B cell (primary cell): ENCODE measurements around the gene TNNI3K. TPM values are rescaled to one million over a fixed set of nuclear protein-coding genes. Genes with fewer than 3 reads are reported as not detected.

Experiments
- ATAC-seq: fragments of 200-7000 bp; cut with Tn5 transposase; one replicate; pipeline ENCODE4 v1.10.0; 2021; ENCODE audit warnings: low read depth, mild to moderate bottlenecking, moderate number of reproducible peaks, moderate library complexity
- CTCF ChIA-PET: fragments of 350-600 bp; sonication (Branson Sonifier 250); formaldehyde crosslinking; loops from one replicate; lab custom pipeline; 2021; ENCODE audit warnings: antibody characterized with exemption, inconsistent platforms; lab: Charles Lee
- POLR2A ChIA-PET: fragments of 350-600 bp; sonication (Branson Sonifier 250); formaldehyde crosslinking; loops from one replicate; lab custom pipeline; 2021; ENCODE audit warnings: antibody characterized with exemption; lab: Charles Lee
- DNase-seq: peaks from one replicate; pipeline ENCODE4 v3.0.0; 2013
- H2AFZ ChIP-seq: 2 replicates; pipeline ENCODE4 v1.6.1; 2012; ENCODE audit warnings: mild to moderate bottlenecking, low read depth, low read length; ENCODE audit not compliant: insufficient read depth, poor library complexity, severe bottlenecking
- H3K27ac ChIP-seq, 2 donors: 1 replicate in 1 of 2; 2 replicates in 1 of 2; pipeline ENCODE4 v1.5.1; 2012 to 2013; ENCODE audit warnings: low read length in 2 of 2, mild to moderate bottlenecking in 2 of 2, moderate library complexity in 1 of 2
- H3K27me3 ChIP-seq, 4 experiments: fragments of 200-600 bp in 1 of 4; sonication (generic) in 1 of 4; replicated peaks in 1 of 4; 1 replicate in 2 of 4; 2 replicates in 2 of 4; pipeline versions ENCODE4 v1.6.1 to v1.7.0; 2013 to 2016; ENCODE audit warnings: low read length in 3 of 4, mild to moderate bottlenecking in 2 of 4, mixed read lengths in 1 of 4, moderate library complexity in 1 of 4; ENCODE audit not compliant: insufficient read depth in 4 of 4, control insufficient read depth in 3 of 4; ENCODE audit errors: control extremely low read depth in 1 of 4
- H3K36me3 ChIP-seq, 2 experiments: replicated peaks in 1 of 2; 1 replicate in 1 of 2; 2 replicates in 1 of 2; pipeline versions ENCODE4 v1.6.1 to v1.7.1; 2013; ENCODE audit warnings: low read length in 1 of 2; ENCODE audit not compliant: insufficient read depth in 2 of 2, control insufficient read depth in 1 of 2; ENCODE audit errors: control extremely low read depth in 1 of 2, extremely low read depth in 1 of 2
- H3K4me1 ChIP-seq, 2 donors: fragments of 200-600 bp in 1 of 2; sonication (generic) in 1 of 2; 1 replicate in 1 of 2; 2 replicates in 1 of 2; pipeline versions ENCODE4 v1.5.1 to v1.6.1; 2013 to 2017; ENCODE audit warnings: low read length in 2 of 2; ENCODE audit not compliant: control insufficient read depth in 2 of 2, insufficient read depth in 2 of 2
- H3K4me2 ChIP-seq: replicated peaks from 2 replicates; pipeline ENCODE3; 2012; ENCODE audit warnings: mild to moderate bottlenecking, low read depth, low read length; ENCODE audit not compliant: poor library complexity, severe bottlenecking
- H3K4me3 ChIP-seq, 5 experiments: fragments of 200-600 bp in 1 of 5; sonication (generic) in 1 of 5; 1 replicate in 3 of 5; 2 replicates in 2 of 5; pipeline versions ENCODE4 v1.5.1 to v1.7.0; 2011 to 2016; ENCODE audit warnings: low read length in 4 of 5, mild to moderate bottlenecking in 4 of 5, low read depth in 2 of 5, control low read depth in 1 of 5, moderate library complexity in 1 of 5; ENCODE audit not compliant: insufficient read depth in 1 of 5; ENCODE audit errors: control extremely low read depth in 1 of 5, extremely low read depth in 1 of 5
- H3K79me2 ChIP-seq: fragments of 200-600 bp; sonication (generic); one replicate; pipeline ENCODE4 v1.6.0; 2016; ENCODE audit warnings: low read length; ENCODE audit not compliant: control insufficient read depth, insufficient read depth
- H3K9ac ChIP-seq: fragments of 200-600 bp; sonication (generic); 2 replicates; pipeline ENCODE4 v1.6.1; 2017; ENCODE audit warnings: mild to moderate bottlenecking, low read length, moderate library complexity
- H3K9me3 ChIP-seq, 3 donors: one replicate each; pipeline versions ENCODE4 v1.6.1 to v1.7.1; 2013; ENCODE audit warnings: low read length in 2 of 3; ENCODE audit not compliant: control insufficient read depth in 2 of 3, insufficient read depth in 1 of 3; ENCODE audit errors: control extremely low read depth in 1 of 3
- H4K20me1 ChIP-seq: 2 replicates; pipeline ENCODE4 v1.6.0; 2012; ENCODE audit warnings: mild to moderate bottlenecking, low read length; ENCODE audit not compliant: insufficient read depth, control insufficient read depth, poor library complexity, severe bottlenecking
- H3K27ac Mint-ChIP-seq: one replicate; pipeline ENCODE4 v1.8.0; 2021; ENCODE audit warnings: mixed read lengths
- H3K27me3 Mint-ChIP-seq: one replicate; pipeline ENCODE4 v1.8.0; 2021; ENCODE audit warnings: mixed read lengths
- H3K4me1 Mint-ChIP-seq: one replicate; pipeline ENCODE4 v1.8.0; 2021; ENCODE audit warnings: mixed read lengths
- H3K4me3 Mint-ChIP-seq: one replicate; pipeline ENCODE4 v1.8.0; 2021; ENCODE audit warnings: mixed read lengths
- H3K9me3 Mint-ChIP-seq: one replicate; pipeline ENCODE4 v1.8.0; 2022; ENCODE audit warnings: mixed read lengths; ENCODE audit not compliant: insufficient read depth
- EZH2 ChIP-seq: IDR thresholded peaks from 2 replicates; pipeline ENCODE4 v1.6.1; 2012; ENCODE audit warnings: borderline replicate concordance, low read depth, mild to moderate bottlenecking, moderate library complexity, low read length; ENCODE audit not compliant: insufficient read depth, poor library complexity, severe bottlenecking
- WGBS: methylation state at CpG from one replicate; pipeline ENCODE4 v1.1.5; 2013; ENCODE audit warnings: missing lambda C conversion rate; ENCODE audit not compliant: insufficient coverage; 5-methylcytosine and 5-hydroxymethylcytosine counted together
- intact Hi-C: fragments of 100-400 bp; cut with micrococcal nuclease; formaldehyde crosslinking; loops from one replicate; pipeline ENCODE4 v1.10.0; 2022
- polyA plus RNA-seq: library from polyadenylated mRNA; depleted of rRNA; stranded (reverse); fragments of >200 nt; gene quantifications from 2 replicates; pipeline ENCODE4 v1.2.3, GENCODE V29; 2012
- total RNA-seq, 2 donors: library from RNA; stranded (reverse); fragments of 120-200 nt in 1 of 2; gene quantifications; 1 replicate in 1 of 2; 2 replicates in 1 of 2; pipeline versions ENCODE4 v1.2.3 to v1.2.4, GENCODE V29; 2013 to 2022
- TF ChIP-seq, protein P1 (sequence below): fragments of 200-600 bp; IDR thresholded peaks from one replicate; pipeline ENCODE4 v1.8.0; 2022; ENCODE audit warnings: antibody characterized with exemption, mild to moderate bottlenecking

Gene TNNI3K
- total and polyA plus RNA-seq, 2 donors (not counting 1 experiment from before 2014, with no cell fraction given) = 0.52 to 3.1 TPM

DNA sequence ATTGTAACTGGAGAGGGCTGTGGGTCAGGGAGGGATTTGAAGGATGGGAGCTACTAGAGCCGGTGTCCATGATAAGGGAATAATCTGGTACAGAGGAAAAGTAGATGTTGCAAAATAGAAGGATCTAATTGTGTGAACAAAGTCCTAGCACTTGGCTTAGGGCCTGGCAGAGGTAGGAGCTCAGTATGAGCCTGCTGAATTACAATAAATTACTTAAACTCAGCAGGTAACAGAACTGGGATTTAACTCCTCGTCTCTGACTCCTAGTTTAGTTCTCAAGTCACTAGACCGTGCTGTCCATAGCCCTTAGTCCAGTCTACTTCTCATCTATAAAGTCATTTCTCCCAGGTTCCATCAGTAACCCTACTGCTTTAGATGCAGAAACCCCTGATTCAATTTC, 157.0 kb downstream of the TNNI3K start:
- Histone ChIP-seq H4K20me1 (no peaks in the 10 kb centered on the region), H3K27me3 (no peaks in the 10 kb centered on the region), H3K9ac (no peak overlapping the region), H3K27ac (no peak overlapping the region), H3K4me2 (no peak overlapping the region), H3K79me2 (no peaks in the 10 kb centered on the region), H3K9me3 (no peaks in the 10 kb centered on the region), H2AFZ (no peak overlapping the region), H3K4me1 (no peaks in the 10 kb centered on the region), H3K4me3 (no peak overlapping the region), H3K36me3 (no peaks in the 10 kb centered on the region)
- H3K27me3 Mint-ChIP-seq = no peaks in the 10 kb centered on the region
- WGBS = 90% methylated on average over 3 of the region's 3 CpGs
- no peaks in the 10 kb centered on the region for H3K4me1 Mint-ChIP-seq
- no peaks in the 10 kb centered on the region for H3K9me3 Mint-ChIP-seq
- TF ChIP-seq, protein P1, sequence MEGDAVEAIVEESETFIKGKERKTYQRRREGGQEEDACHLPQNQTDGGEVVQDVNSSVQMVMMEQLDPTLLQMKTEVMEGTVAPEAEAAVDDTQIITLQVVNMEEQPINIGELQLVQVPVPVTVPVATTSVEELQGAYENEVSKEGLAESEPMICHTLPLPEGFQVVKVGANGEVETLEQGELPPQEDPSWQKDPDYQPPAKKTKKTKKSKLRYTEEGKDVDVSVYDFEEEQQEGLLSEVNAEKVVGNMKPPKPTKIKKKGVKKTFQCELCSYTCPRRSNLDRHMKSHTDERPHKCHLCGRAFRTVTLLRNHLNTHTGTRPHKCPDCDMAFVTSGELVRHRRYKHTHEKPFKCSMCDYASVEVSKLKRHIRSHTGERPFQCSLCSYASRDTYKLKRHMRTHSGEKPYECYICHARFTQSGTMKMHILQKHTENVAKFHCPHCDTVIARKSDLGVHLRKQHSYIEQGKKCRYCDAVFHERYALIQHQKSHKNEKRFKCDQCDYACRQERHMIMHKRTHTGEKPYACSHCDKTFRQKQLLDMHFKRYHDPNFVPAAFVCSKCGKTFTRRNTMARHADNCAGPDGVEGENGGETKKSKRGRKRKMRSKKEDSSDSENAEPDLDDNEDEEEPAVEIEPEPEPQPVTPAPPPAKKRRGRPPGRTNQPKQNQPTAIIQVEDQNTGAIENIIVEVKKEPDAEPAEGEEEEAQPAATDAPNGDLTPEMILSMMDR = no peak
- TF ChIP-seq EZH2 = no peak
- no peak overlapping the region for H3K27ac Mint-ChIP-seq
- intact Hi-C loops = no loop called here
- CTCF ChIA-PET = no interaction called here
- H3K4me3 Mint-ChIP-seq = no peak overlapping the region
- POLR2A ChIA-PET = no interaction called here
- DNase-seq = no peak
- no peak for ATAC-seq

DNA sequence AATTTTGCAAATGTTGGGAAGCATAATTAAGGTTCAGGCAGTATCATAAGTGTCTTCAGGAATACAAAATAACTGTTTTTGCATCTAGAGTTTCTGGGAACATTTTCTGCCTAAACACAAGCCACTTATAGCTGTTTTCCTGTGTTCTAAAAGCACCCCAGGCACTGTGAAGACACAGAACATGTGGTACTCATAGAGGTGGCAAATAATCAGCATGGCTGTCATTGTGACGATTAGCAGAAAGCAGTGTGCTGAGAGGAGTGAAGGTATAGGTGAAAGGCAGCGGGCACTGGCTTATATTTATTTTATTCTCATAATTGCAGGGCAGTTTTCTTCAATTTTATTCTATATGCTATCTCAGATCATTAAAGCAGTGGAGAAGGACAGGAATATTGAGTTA, 157.7 kb downstream of the TNNI3K start:
- POLR2A ChIA-PET = no interaction called here

More for the DNA sequence above, 157.7 kb downstream of the TNNI3K start:
- Mint-ChIP-seq H3K4me1 (no peaks in the 10 kb centered on the region), H3K4me3 (no peak overlapping the region), H3K27me3 (no peaks in the 10 kb centered on the region), H3K27ac (no peak overlapping the region), H3K9me3 (no peaks in the 10 kb centered on the region)
- CTCF ChIA-PET = no interaction called here
- Histone ChIP-seq H3K9ac (no peak overlapping the region), H3K9me3 (no peaks in the 10 kb centered on the region), H3K27ac (no peak overlapping the region), H3K27me3 (no peaks in the 10 kb centered on the region), H3K79me2 (no peaks in the 10 kb centered on the region), H2AFZ (no peak overlapping the region), H4K20me1 (no peaks in the 10 kb centered on the region), H3K4me1 (no peaks in the 10 kb centered on the region), H3K36me3 (no peaks in the 10 kb centered on the region), H3K4me2 (no peak overlapping the region), H3K4me3 (no peak overlapping the region)
- intact Hi-C loops = no loop called here
- no CpG with 5 or more reads among the region's 2 CpGs for WGBS
- ATAC-seq (no peak), DNase-seq (no peak)
- TF ChIP-seq EZH2 = no peak
- TF ChIP-seq, protein P1 = no peak
